NCI-H226 (cell line): ENCODE results near the gene RDX.
"Not testable (repeated sequence)": the region's sequence is repeated elsewhere in the genome, so short reads cannot be mapped to it uniquely, and the experiment has no call there.

Experiments
- DNase-seq: peaks from one replicate; pipeline ENCODE4 v3.0.0-alpha.2; 2015

RDX gene

GRCh38 chr11:110269996-110270395 lies 26.4 kb downstream of the RDX start:
- no peak for DNase-seq

- DNase-seq: no peak
Observed at GRCh38 chr11:110268441-110268840, 28.0 kb downstream of the RDX start.

GRCh38 chr11:110262072-110262403 lies 34.4 kb downstream of the RDX start:
- no peak for DNase-seq

- peak; percentile 1 for DNase-seq
Observed at GRCh38 chr11:110261195-110262071, 35.0 kb downstream of the RDX start.

GRCh38 chr11:110253525-110253924 lies 42.9 kb downstream of the RDX start:
- no peak for DNase-seq

GRCh38 chr11:110251836-110252235 lies 44.6 kb downstream of the RDX start:
- peak; percentile 74 for DNase-seq

GRCh38 chr11:110250168-110250567 lies 46.2 kb downstream of the RDX start:
- no peak for DNase-seq

GRCh38 chr11:110249766-110250165 lies 46.6 kb downstream of the RDX start:
- DNase-seq: no peak

- DNase-seq: no peak
Observed at GRCh38 chr11:110249066-110249465, 47.3 kb downstream of the RDX start.

GRCh38 chr11:110243791-110244190 lies 52.6 kb downstream of the RDX start:
- no peak for DNase-seq

GRCh38 chr11:110242746-110243145 lies 53.7 kb downstream of the RDX start:
- no peak for DNase-seq

- no peak for DNase-seq
Observed at GRCh38 chr11:110242188-110242587, 54.2 kb downstream of the RDX start.

GRCh38 chr11:110235966-110236365 lies 60.4 kb downstream of the RDX start:
- no peak for DNase-seq

- DNase-seq: no peak
Observed at GRCh38 chr11:110230377-110230776, 66.0 kb downstream of the RDX start.

GRCh38 chr11:110219006-110219785 lies 77.2 kb downstream of the RDX start:
- DNase-seq: peak; percentile 26

GRCh38 chr11:110217936-110218335 lies 78.5 kb downstream of the RDX start:
- no peak for DNase-seq

GRCh38 chr11:110217223-110217877 lies 79.1 kb downstream of the RDX start:
- DNase-seq: no peak

- DNase-seq: not testable (repeated sequence)
Observed at GRCh38 chr11:110209313-110209694, 87.1 kb downstream of the RDX start.

GRCh38 chr11:110208678-110209312 lies 87.6 kb downstream of the RDX start:
- peak; percentile 23 for DNase-seq

- DNase-seq: no peak
Observed at GRCh38 chr11:110207123-110207522, 89.3 kb downstream of the RDX start.

- no peak for DNase-seq
Observed at GRCh38 chr11:110200836-110201235, 95.6 kb downstream of the RDX start.

- peak; percentile 81 for DNase-seq
Observed at GRCh38 chr11:110200241-110200640, 96.2 kb downstream of the RDX start.
